WTC11 (cell line): Measurements from ENCODE around the gene RASA1. TPM values are rescaled to one million over a fixed set of nuclear protein-coding genes. Genes with fewer than 3 reads are reported as not detected.

Experiments
- ATAC-seq: fragments of 200-7000 bp; cut with Tn5 transposase; 2 replicates; pipeline ENCODE4 v1.10.0; 2021; ENCODE audit warnings: mild to moderate bottlenecking, moderate library complexity
- CTCF ChIA-PET: fragments of 300-600 bp; sonication (Branson Sonifier 250); formaldehyde crosslinking; loops from one replicate; lab custom pipeline; 2021; ENCODE audit warnings: antibody characterized with exemption; lab: Charles Lee
- POLR2A ChIA-PET: fragments of 350-600 bp; sonication (Branson Sonifier 250); formaldehyde crosslinking; loops from one replicate; lab custom pipeline; 2021; ENCODE audit warnings: antibody characterized with exemption; lab: Charles Lee
- DNase-seq: peaks from one replicate; pipeline ENCODE4 v3.0.0; 2021; ENCODE audit warnings: low spot score
- H3K27ac Mint-ChIP-seq: 2 replicates; pipeline ENCODE4 v1.8.0; 2021; ENCODE audit warnings: mixed read lengths
- H3K27me3 Mint-ChIP-seq: 2 replicates; pipeline ENCODE4 v1.8.0; 2021; ENCODE audit warnings: low read depth, mild to moderate bottlenecking, moderate library complexity, mixed read lengths
- H3K36me3 Mint-ChIP-seq: 2 replicates; pipeline ENCODE4 v1.8.0; 2021; ENCODE audit warnings: mixed read lengths
- H3K4me1 Mint-ChIP-seq: 2 replicates; pipeline ENCODE4 v1.8.0; 2022; ENCODE audit warnings: mixed read lengths
- H3K4me3 Mint-ChIP-seq: 2 replicates; pipeline ENCODE4 v1.8.0; 2021; ENCODE audit warnings: mild to moderate bottlenecking, moderate library complexity, mixed read lengths
- H3K9me3 Mint-ChIP-seq: 2 replicates; pipeline ENCODE4 v1.8.0; 2021; ENCODE audit warnings: mixed read lengths
- CREM ChIP-seq: sonication (generic); formaldehyde crosslinking; IDR thresholded peaks from 2 replicates; pipeline ENCODE4 v1.8.1; 2022; ENCODE audit warnings: mild to moderate bottlenecking, missing genetic modification reagents, moderate library complexity
- EMX1 ChIP-seq: fragments of 250-450 bp; sonication (Bioruptor Pico); IDR thresholded peaks from 2 replicates; pipeline ENCODE4 v1.8.0; 2021; ENCODE audit warnings: mild to moderate bottlenecking
- ESRRA ChIP-seq: sonication (generic); formaldehyde crosslinking; IDR thresholded peaks from 2 replicates; pipeline ENCODE4 v1.8.1; 2022; ENCODE audit warnings: mild to moderate bottlenecking, missing genetic modification reagents, borderline replicate concordance
- FOXK1 ChIP-seq: sonication (generic); formaldehyde crosslinking; IDR thresholded peaks from 2 replicates; pipeline ENCODE4 v1.8.0; 2022; ENCODE audit warnings: mild to moderate bottlenecking, moderate library complexity, missing genetic modification reagents
- HMGA2 ChIP-seq: fragments of 250-450 bp; sonication (Bioruptor Pico); IDR thresholded peaks from 2 replicates; pipeline ENCODE4 v1.4.0; 2021; ENCODE audit warnings: mild to moderate bottlenecking, moderate library complexity
- KAT7 ChIP-seq: sonication (generic); formaldehyde crosslinking; IDR thresholded peaks from 2 replicates; pipeline ENCODE4 v1.8.1; 2023; ENCODE audit warnings: missing genetic modification reagents, mild to moderate bottlenecking, borderline replicate concordance
- NR1H2 ChIP-seq: sonication (generic); formaldehyde crosslinking; IDR thresholded peaks from 2 replicates; pipeline ENCODE4 v1.9.0; 2021; ENCODE audit warnings: mild to moderate bottlenecking, moderate library complexity, missing genetic modification reagents
- NR3C1 ChIP-seq: sonication (generic); formaldehyde crosslinking; conservative IDR thresholded peaks from 2 replicates; pipeline ENCODE4 v1.8.1; 2023; ENCODE audit warnings: low read depth, mild to moderate bottlenecking, missing genetic modification reagents
- RELA ChIP-seq: sonication (generic); formaldehyde crosslinking; IDR thresholded peaks from 2 replicates; pipeline ENCODE4 v1.8.1; 2022; ENCODE audit warnings: missing genetic modification reagents, mild to moderate bottlenecking, borderline replicate concordance
- SMAD3 ChIP-seq: sonication (generic); formaldehyde crosslinking; IDR thresholded peaks from 2 replicates; pipeline ENCODE4 v1.8.0; 2022; ENCODE audit warnings: missing genetic modification reagents, mild to moderate bottlenecking, borderline replicate concordance
- TP53 ChIP-seq: sonication (generic); formaldehyde crosslinking; IDR thresholded peaks from 2 replicates; pipeline ENCODE4 v1.8.1; 2023; ENCODE audit warnings: mild to moderate bottlenecking, missing genetic modification reagents
- ZBTB21 ChIP-seq: sonication (generic); formaldehyde crosslinking; IDR thresholded peaks from 2 replicates; pipeline ENCODE4 v1.8.1; 2023; ENCODE audit warnings: mild to moderate bottlenecking, missing genetic modification reagents, borderline replicate concordance
- ZNF121 ChIP-seq: sonication (generic); formaldehyde crosslinking; IDR thresholded peaks from 2 replicates; pipeline ENCODE4 v1.8.0; 2023; ENCODE audit warnings: missing genetic modification reagents
- ZNF138 ChIP-seq: sonication (generic); formaldehyde crosslinking; conservative IDR thresholded peaks from 2 replicates; pipeline ENCODE4 v1.8.1; 2022; ENCODE audit warnings: mild to moderate bottlenecking, moderate library complexity, missing genetic modification reagents
- ZNF263 ChIP-seq: sonication (generic); formaldehyde crosslinking; IDR thresholded peaks from 2 replicates; pipeline ENCODE4 v1.8.1; 2022; ENCODE audit warnings: low read depth, mild to moderate bottlenecking, moderate library complexity, missing genetic modification reagents
- ZNF396 ChIP-seq: fragments of 250-450 bp; sonication (Bioruptor Pico); IDR thresholded peaks from 2 replicates; pipeline ENCODE4 v1.8.0; 2021; ENCODE audit warnings: mild to moderate bottlenecking, moderate library complexity, borderline replicate concordance
- total RNA-seq: library from RNA; stranded (reverse); gene quantifications from 3 replicates; pipeline ENCODE4 v1.2.3, GENCODE V29; 2021
- TF ChIP-seq, protein P1 (sequence below): sonication (generic); formaldehyde crosslinking; IDR thresholded peaks from 2 replicates; pipeline ENCODE4 v1.8.1; 2023; ENCODE audit warnings: mild to moderate bottlenecking, missing genetic modification reagents, moderate library complexity
- TF ChIP-seq, protein P2 (sequence below): sonication (generic); formaldehyde crosslinking; IDR thresholded peaks from 2 replicates; pipeline ENCODE4 v1.8.0; 2023; ENCODE audit warnings: missing genetic modification reagents, mild to moderate bottlenecking, borderline replicate concordance
- TF ChIP-seq, protein P3 (sequence below): sonication (generic); formaldehyde crosslinking; IDR thresholded peaks from 2 replicates; pipeline ENCODE4 v1.8.1; 2022; ENCODE audit warnings: missing genetic modification reagents, borderline replicate concordance
- TF ChIP-seq, protein P4 (sequence below): sonication (generic); formaldehyde crosslinking; IDR thresholded peaks from 2 replicates; pipeline ENCODE4 v1.8.1; 2023; ENCODE audit warnings: mild to moderate bottlenecking, missing genetic modification reagents, borderline replicate concordance
- TF ChIP-seq, protein P5 (sequence below): sonication (generic); formaldehyde crosslinking; conservative IDR thresholded peaks from 2 replicates; pipeline ENCODE4 v1.8.1; 2022; ENCODE audit warnings: mild to moderate bottlenecking, missing genetic modification reagents
- TF ChIP-seq, protein P6 (sequence below): sonication (generic); formaldehyde crosslinking; IDR thresholded peaks from 2 replicates; pipeline ENCODE4 v1.8.0; 2023; ENCODE audit warnings: missing genetic modification reagents
- TF ChIP-seq, protein P7 (sequence below): fragments of 250-450 bp; sonication (Bioruptor Pico); conservative IDR thresholded peaks from 2 replicates; pipeline ENCODE4 v1.9.0; 2021; ENCODE audit warnings: mild to moderate bottlenecking

RASA1 gene
- total RNA-seq, 1 experiment from 2014 or later, result 31.0 TPM

DNA sequence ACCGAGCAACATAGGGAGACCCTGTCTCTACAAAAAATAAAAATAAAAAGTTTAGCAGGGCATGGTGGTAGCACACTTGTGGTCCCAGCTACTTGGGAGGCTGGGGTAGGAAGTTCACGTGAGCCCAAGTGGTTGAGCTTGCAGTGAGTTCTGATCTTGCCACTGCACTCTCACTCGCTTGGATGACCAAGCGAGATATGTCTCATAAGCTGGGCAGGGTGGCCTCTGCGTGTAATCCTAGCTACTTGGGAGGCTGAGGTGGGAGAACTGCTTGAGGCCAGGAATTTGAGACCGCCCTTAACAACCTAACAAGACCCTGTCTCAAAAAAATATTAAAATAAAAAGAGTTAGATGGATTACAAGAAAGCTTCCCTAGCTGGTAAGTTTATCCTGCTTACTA lies 32.5 kb downstream of the RASA1 start:
- Mint-ChIP-seq H3K27ac (no peak overlapping the region), H3K9me3 (peaks cover 2% of the 10 kb centered on the region), H3K4me1 (peaks cover 10% of the 10 kb centered on the region), H3K36me3 (peaks cover 6% of the 10 kb centered on the region), H3K27me3 (no peaks in the 10 kb centered on the region), H3K4me3 (no peak overlapping the region)
- DNase-seq, result no peak
- POLR2A ChIA-PET, result no interaction called here
- CTCF ChIA-PET, result no interaction called here
- TF ChIP-seq, protein P1, sequence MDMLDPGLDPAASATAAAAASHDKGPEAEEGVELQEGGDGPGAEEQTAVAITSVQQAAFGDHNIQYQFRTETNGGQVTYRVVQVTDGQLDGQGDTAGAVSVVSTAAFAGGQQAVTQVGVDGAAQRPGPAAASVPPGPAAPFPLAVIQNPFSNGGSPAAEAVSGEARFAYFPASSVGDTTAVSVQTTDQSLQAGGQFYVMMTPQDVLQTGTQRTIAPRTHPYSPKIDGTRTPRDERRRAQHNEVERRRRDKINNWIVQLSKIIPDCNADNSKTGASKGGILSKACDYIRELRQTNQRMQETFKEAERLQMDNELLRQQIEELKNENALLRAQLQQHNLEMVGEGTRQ (CRISPR knock-in tag), result no peak
- TF ChIP-seq ZNF263, result no peak
- no peak for TF ChIP-seq ESRRA
- TF ChIP-seq HMGA2 (CRISPR knock-in tag), result no peak
- TF ChIP-seq KAT7, result no peak
- TF ChIP-seq, protein P2, sequence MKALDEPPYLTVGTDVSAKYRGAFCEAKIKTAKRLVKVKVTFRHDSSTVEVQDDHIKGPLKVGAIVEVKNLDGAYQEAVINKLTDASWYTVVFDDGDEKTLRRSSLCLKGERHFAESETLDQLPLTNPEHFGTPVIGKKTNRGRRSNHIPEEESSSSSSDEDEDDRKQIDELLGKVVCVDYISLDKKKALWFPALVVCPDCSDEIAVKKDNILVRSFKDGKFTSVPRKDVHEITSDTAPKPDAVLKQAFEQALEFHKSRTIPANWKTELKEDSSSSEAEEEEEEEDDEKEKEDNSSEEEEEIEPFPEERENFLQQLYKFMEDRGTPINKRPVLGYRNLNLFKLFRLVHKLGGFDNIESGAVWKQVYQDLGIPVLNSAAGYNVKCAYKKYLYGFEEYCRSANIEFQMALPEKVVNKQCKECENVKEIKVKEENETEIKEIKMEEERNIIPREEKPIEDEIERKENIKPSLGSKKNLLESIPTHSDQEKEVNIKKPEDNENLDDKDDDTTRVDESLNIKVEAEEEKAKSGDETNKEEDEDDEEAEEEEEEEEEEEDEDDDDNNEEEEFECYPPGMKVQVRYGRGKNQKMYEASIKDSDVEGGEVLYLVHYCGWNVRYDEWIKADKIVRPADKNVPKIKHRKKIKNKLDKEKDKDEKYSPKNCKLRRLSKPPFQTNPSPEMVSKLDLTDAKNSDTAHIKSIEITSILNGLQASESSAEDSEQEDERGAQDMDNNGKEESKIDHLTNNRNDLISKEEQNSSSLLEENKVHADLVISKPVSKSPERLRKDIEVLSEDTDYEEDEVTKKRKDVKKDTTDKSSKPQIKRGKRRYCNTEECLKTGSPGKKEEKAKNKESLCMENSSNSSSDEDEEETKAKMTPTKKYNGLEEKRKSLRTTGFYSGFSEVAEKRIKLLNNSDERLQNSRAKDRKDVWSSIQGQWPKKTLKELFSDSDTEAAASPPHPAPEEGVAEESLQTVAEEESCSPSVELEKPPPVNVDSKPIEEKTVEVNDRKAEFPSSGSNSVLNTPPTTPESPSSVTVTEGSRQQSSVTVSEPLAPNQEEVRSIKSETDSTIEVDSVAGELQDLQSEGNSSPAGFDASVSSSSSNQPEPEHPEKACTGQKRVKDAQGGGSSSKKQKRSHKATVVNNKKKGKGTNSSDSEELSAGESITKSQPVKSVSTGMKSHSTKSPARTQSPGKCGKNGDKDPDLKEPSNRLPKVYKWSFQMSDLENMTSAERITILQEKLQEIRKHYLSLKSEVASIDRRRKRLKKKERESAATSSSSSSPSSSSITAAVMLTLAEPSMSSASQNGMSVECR (CRISPR knock-in tag), result no peak
- no peak for TF ChIP-seq SMAD3 (CRISPR knock-in tag)
- no peak for TF ChIP-seq FOXK1 (CRISPR knock-in tag)
- TF ChIP-seq, protein P3, sequence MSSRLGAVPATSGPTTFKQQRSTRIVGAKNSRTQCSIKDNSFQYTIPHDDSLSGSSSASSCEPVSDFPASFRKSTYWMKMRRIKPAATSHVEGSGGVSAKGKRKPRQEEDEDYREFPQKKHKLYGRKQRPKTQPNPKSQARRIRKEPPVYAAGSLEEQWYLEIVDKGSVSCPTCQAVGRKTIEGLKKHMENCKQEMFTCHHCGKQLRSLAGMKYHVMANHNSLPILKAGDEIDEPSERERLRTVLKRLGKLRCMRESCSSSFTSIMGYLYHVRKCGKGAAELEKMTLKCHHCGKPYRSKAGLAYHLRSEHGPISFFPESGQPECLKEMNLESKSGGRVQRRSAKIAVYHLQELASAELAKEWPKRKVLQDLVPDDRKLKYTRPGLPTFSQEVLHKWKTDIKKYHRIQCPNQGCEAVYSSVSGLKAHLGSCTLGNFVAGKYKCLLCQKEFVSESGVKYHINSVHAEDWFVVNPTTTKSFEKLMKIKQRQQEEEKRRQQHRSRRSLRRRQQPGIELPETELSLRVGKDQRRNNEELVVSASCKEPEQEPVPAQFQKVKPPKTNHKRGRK (CRISPR knock-in tag), result no peak
- TF ChIP-seq TP53, result no peak
- TF ChIP-seq, protein P4, sequence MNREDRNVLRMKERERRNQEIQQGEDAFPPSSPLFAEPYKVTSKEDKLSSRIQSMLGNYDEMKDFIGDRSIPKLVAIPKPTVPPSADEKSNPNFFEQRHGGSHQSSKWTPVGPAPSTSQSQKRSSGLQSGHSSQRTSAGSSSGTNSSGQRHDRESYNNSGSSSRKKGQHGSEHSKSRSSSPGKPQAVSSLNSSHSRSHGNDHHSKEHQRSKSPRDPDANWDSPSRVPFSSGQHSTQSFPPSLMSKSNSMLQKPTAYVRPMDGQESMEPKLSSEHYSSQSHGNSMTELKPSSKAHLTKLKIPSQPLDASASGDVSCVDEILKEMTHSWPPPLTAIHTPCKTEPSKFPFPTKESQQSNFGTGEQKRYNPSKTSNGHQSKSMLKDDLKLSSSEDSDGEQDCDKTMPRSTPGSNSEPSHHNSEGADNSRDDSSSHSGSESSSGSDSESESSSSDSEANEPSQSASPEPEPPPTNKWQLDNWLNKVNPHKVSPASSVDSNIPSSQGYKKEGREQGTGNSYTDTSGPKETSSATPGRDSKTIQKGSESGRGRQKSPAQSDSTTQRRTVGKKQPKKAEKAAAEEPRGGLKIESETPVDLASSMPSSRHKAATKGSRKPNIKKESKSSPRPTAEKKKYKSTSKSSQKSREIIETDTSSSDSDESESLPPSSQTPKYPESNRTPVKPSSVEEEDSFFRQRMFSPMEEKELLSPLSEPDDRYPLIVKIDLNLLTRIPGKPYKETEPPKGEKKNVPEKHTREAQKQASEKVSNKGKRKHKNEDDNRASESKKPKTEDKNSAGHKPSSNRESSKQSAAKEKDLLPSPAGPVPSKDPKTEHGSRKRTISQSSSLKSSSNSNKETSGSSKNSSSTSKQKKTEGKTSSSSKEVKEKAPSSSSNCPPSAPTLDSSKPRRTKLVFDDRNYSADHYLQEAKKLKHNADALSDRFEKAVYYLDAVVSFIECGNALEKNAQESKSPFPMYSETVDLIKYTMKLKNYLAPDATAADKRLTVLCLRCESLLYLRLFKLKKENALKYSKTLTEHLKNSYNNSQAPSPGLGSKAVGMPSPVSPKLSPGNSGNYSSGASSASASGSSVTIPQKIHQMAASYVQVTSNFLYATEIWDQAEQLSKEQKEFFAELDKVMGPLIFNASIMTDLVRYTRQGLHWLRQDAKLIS (CRISPR knock-in tag), result no peak
- TF ChIP-seq, all 79 proteins: peak for 0
- ATAC-seq, result no peak

DNA sequence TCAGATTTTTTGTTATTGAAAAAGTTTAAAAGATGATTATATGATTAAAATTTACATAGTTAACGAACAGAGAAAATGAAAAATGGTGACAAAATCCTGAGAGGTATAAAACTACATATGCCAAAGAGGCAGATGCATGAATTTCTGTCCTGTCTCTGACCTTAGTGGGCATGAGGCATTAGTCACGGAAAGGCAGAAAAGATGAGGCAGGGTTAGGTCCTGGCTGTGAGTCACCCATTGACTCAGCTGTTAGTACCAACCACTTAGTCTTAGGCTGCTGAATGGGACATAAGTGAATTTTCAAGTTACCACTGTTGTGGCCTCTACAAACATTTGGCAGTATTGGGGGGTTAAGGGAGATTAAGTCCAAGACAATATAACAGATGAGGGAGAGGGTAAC lies 33.1 kb downstream of the RASA1 start:
- ChIA-PET POLR2A (no interaction called here), CTCF (no interaction called here)
- DNase-seq, result no peak
- ATAC-seq, result no peak
- H3K27me3 Mint-ChIP-seq, result no peaks in the 10 kb centered on the region
- no peak overlapping the region for H3K4me3 Mint-ChIP-seq
- H3K36me3 Mint-ChIP-seq, result peaks cover 12% of the 10 kb centered on the region
- peaks cover 8% of the 10 kb centered on the region for H3K9me3 Mint-ChIP-seq
- peaks cover 10% of the 10 kb centered on the region for H3K4me1 Mint-ChIP-seq
- H3K27ac Mint-ChIP-seq, result no peak overlapping the region
- TF ChIP-seq EMX1 (CRISPR knock-in tag) (no peak), NR1H2 (CRISPR knock-in tag) (no peak), ZNF138 (CRISPR knock-in tag) (no peak), CREM (CRISPR knock-in tag) (no peak), NR3C1 (no peak), ZBTB21 (CRISPR knock-in tag) (no peak), RELA (CRISPR knock-in tag) (no peak), ZNF396 (CRISPR knock-in tag) (no peak), ZNF121 (no peak)
- TF ChIP-seq, protein P5, sequence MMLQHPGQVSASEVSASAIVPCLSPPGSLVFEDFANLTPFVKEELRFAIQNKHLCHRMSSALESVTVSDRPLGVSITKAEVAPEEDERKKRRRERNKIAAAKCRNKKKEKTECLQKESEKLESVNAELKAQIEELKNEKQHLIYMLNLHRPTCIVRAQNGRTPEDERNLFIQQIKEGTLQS (CRISPR knock-in tag), result no peak
- TF ChIP-seq, protein P6, sequence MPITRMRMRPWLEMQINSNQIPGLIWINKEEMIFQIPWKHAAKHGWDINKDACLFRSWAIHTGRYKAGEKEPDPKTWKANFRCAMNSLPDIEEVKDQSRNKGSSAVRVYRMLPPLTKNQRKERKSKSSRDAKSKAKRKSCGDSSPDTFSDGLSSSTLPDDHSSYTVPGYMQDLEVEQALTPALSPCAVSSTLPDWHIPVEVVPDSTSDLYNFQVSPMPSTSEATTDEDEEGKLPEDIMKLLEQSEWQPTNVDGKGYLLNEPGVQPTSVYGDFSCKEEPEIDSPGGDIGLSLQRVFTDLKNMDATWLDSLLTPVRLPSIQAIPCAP (CRISPR knock-in tag), result no peak
- TF ChIP-seq, protein P7, sequence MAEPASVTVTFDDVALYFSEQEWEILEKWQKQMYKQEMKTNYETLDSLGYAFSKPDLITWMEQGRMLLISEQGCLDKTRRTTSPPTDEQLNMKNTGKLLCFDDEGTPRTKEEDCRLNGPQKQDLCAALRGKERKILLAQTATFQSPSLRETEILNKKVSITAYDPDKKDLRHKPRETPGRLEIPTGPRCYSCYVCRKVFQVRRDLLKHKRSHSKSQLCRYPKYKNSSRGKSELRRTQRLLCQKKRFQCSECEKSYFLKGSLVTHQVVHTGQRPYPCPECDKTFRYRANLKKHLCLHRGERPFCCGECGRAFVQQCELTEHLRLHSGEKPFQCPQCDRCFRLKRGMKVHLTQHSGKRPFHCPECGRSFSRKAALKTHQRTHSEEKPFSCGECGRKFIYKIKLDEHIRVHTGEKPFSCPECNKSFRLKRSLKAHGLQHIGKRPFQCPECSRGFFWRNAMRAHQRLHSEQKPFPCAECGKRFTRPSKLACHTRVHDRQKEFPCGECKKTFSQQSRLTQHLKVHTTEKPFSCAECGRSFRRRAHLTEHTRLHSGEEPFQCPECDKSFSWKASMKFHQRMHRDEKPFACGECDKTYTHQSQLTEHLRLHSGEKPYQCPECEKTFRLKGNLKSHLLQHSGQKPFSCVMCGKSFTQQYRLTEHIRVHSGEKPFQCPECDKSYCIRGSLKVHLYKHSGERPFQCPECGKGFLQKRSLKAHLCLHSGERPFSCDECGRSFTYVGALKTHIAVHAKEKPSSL (CRISPR knock-in tag), result no peak
